AG04450 (cell line): ENCODE measurements around the gene SEMA4D. TPM values are rescaled to one million over a fixed set of nuclear protein-coding genes. Genes with fewer than 3 reads are reported as not detected.

ENCODE experiments used
- CTCF ChIA-PET: fragments of 300-600, 350-600 bp; formaldehyde crosslinking; extraction: SDS; loops from one replicate; lab custom pipeline; 2022; ENCODE audit warnings: antibody characterized with exemption, inconsistent platforms; lab: Charles Lee
- POLR2A ChIA-PET: fragments of 350-600 bp; formaldehyde crosslinking; extraction: SDS; loops from one replicate; lab custom pipeline; 2021; ENCODE audit warnings: antibody characterized with exemption, inconsistent platforms; lab: Yijun Ruan, JAX
- DNase-seq: peaks from one replicate; pipeline ENCODE4 v3.0.0-alpha.2; 2011; ENCODE audit warnings: low read depth, low spot score
- H3K27ac ChIP-seq: one replicate; pipeline ENCODE4 v1.5.1; 2012; ENCODE audit warnings: low read depth, low read length, control low read depth
- H3K27me3 ChIP-seq: one replicate; pipeline ENCODE4 v1.6.0; 2012; ENCODE audit warnings: low read length; ENCODE audit not compliant: control insufficient read depth, insufficient read depth
- H3K4me3 ChIP-seq: 2 replicates; pipeline ENCODE4 v1.5.1; 2011; ENCODE audit warnings: mild to moderate bottlenecking, low read depth, low read length, control low read depth
- H3K9me3 ChIP-seq: 2 replicates; pipeline ENCODE4 v1.5.1; 2012; ENCODE audit warnings: low read length; ENCODE audit not compliant: control insufficient read depth, insufficient read depth
- polyA plus RNA-seq: library from polyadenylated mRNA; depleted of rRNA; stranded (reverse); fragments of >200 nt; gene quantifications from 2 replicates; pipeline ENCODE4 v1.2.3, GENCODE V29; 2011
- TF ChIP-seq, protein P1 (sequence below): IDR thresholded peaks from 2 replicates; pipeline ENCODE4 v1.5.1; 2011; ENCODE audit warnings: low read depth, low read length, control low read depth, inconsistent platforms

SEMA4D gene
- polyA plus RNA-seq, 1 experiment = 2.8 TPM

- no peak for DNase-seq
- H3K27me3 ChIP-seq = no peaks in the 10 kb centered on the region
- no peak overlapping the region for H3K27ac ChIP-seq
- H3K9me3 ChIP-seq = no peaks in the 10 kb centered on the region
- ChIA-PET CTCF (interaction anchor here (2.7 kb wide), 1 partner anchor 192 kb away, joined by 20 read pairs; no protein-coding TSS in a partner anchor), POLR2A (no interaction called here)
- no peak overlapping the region for H3K4me3 ChIP-seq
- TF ChIP-seq, protein P1, sequence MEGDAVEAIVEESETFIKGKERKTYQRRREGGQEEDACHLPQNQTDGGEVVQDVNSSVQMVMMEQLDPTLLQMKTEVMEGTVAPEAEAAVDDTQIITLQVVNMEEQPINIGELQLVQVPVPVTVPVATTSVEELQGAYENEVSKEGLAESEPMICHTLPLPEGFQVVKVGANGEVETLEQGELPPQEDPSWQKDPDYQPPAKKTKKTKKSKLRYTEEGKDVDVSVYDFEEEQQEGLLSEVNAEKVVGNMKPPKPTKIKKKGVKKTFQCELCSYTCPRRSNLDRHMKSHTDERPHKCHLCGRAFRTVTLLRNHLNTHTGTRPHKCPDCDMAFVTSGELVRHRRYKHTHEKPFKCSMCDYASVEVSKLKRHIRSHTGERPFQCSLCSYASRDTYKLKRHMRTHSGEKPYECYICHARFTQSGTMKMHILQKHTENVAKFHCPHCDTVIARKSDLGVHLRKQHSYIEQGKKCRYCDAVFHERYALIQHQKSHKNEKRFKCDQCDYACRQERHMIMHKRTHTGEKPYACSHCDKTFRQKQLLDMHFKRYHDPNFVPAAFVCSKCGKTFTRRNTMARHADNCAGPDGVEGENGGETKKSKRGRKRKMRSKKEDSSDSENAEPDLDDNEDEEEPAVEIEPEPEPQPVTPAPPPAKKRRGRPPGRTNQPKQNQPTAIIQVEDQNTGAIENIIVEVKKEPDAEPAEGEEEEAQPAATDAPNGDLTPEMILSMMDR = no peak
These were observed 141.1 kb downstream of the SEMA4D start for GRCh38 chr9:89356782-89357181.

DNA sequence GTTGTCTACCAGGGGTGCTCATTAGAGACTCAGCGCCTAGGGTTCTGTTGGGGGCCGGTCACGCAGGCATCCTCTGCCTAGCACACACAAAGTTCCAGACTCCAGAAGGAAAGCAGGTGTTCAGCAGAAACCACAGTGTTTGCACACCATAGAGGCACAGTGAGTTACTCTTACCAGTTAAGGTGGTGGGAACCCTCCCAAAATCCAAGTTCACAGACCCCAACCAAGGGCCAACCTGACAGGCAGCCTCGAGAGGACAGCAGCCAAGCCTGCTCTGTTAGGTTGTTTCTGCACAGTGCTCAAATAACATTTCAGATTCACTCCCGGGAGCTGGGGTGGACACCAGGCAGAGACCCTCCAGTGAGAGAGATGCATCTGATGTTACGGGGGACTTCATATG lies 143.4 kb downstream of the SEMA4D start:
- Histone ChIP-seq H3K27me3 (no peaks in the 10 kb centered on the region), H3K4me3 (no peak overlapping the region), H3K27ac (no peak overlapping the region), H3K9me3 (no peaks in the 10 kb centered on the region)
- POLR2A ChIA-PET = no interaction called here
- TF ChIP-seq, protein P1 = no peak
- CTCF ChIA-PET = interaction anchor here (1.9 kb wide), 1 partner anchor 194 kb away, joined by 7 read pairs; no protein-coding TSS in a partner anchor
- DNase-seq = no peak

GRCh38 chr9:89353989-89354388 lies 143.9 kb downstream of the SEMA4D start:
- Histone ChIP-seq H3K27me3 (no peaks in the 10 kb centered on the region), H3K4me3 (no peak overlapping the region), H3K9me3 (no peaks in the 10 kb centered on the region), H3K27ac (no peak overlapping the region)
- no peak for DNase-seq
- CTCF ChIA-PET = interaction anchor here (1.9 kb wide), 1 partner anchor 195 kb away, joined by 7 read pairs; no protein-coding TSS in a partner anchor
- TF ChIP-seq, protein P1 = no peak
- POLR2A ChIA-PET = no interaction called here

GRCh38 chr9:89352874-89353649 lies 144.9 kb downstream of the SEMA4D start:
- no peak overlapping the region for H3K4me3 ChIP-seq
- TF ChIP-seq, protein P1 = no peak
- CTCF ChIA-PET = interaction anchor here (1.9 kb wide), 1 partner anchor 196 kb away, joined by 7 read pairs; no protein-coding TSS in a partner anchor
- POLR2A ChIA-PET = no interaction called here
- no peaks in the 10 kb centered on the region for H3K27me3 ChIP-seq
- no peaks in the 10 kb centered on the region for H3K9me3 ChIP-seq
- H3K27ac ChIP-seq = no peak overlapping the region
- DNase-seq = no peak

GRCh38 chr9:89352451-89352850 lies 145.5 kb downstream of the SEMA4D start:
- POLR2A ChIA-PET = no interaction called here
- no peak overlapping the region for H3K4me3 ChIP-seq

More at GRCh38 chr9:89352451-89352850, 145.5 kb downstream of the SEMA4D start:
- H3K27me3 ChIP-seq = no peaks in the 10 kb centered on the region
- no peak for DNase-seq
- TF ChIP-seq, protein P1 = no peak
- CTCF ChIA-PET = no interaction called here
- no peaks in the 10 kb centered on the region for H3K9me3 ChIP-seq
- no peak overlapping the region for H3K27ac ChIP-seq
